ENCODE measurements around the gene ARHGEF28. TPM values are rescaled to one million over a fixed set of nuclear protein-coding genes. Genes with fewer than 3 reads are reported as not detected.

The ARHGEF28 gene
- total RNA-seq, 4 donors from 2014 or later, result 12.7 to 31.2 (median 19.2) TPM

- DNase-seq (ENCODE audit: extremely low spot score), result no peak
- 69% methylated on average over 4 of the region's 4 CpGs for WGBS
- no peak overlapping the region for H3K27ac ChIP-seq (replicated peaks in 1 of 4)
- no peak overlapping the region for H3K4me3 ChIP-seq
- H3K4me1 ChIP-seq, result no peaks in the 10 kb centered on the region
- TF ChIP-seq POLR2A (IDR thresholded peaks at IDR 0.05; ENCODE audit: low read depth) (no peak), POLR2AphosphoS5 (IDR thresholded peaks at IDR 0.05) (no peak), EP300 (IDR thresholded peaks at IDR 0.05) (no peak), CTCF (IDR thresholded peaks at IDR 0.05) (no peak)
- no peaks in the 10 kb centered on the region for H3K36me3 ChIP-seq
- intact Hi-C loops (cut with DNase I), result loop anchor here (10.0 kb wide), 1 partner anchor 135 kb away; no protein-coding TSS in a partner anchor
- H3K9me3 ChIP-seq, result no peaks in the 10 kb centered on the region
- H3K27me3 ChIP-seq, result no peaks in the 10 kb centered on the region
Measured at GRCh38 chr5:73619606-73620333, 6.2 kb upstream of the ARHGEF28 start.

- no peak for DNase-seq (ENCODE audit: extremely low spot score)
- TF ChIP-seq EP300 (IDR thresholded peaks at IDR 0.05), result no peak
- TF ChIP-seq CTCF (IDR thresholded peaks at IDR 0.05), result no peak
- no peaks in the 10 kb centered on the region for H3K36me3 ChIP-seq
Measured at GRCh38 chr5:73620334-73620687, 5.7 kb upstream of the ARHGEF28 start.

GRCh38 chr5:73623060-73623459, 2.9 kb upstream of the ARHGEF28 start:
- no peak overlapping the region for H3K4me3 ChIP-seq
- no peaks in the 10 kb centered on the region for H3K27me3 ChIP-seq
- 99% methylated on average over 2 of the region's 2 CpGs for WGBS
- H3K36me3 ChIP-seq, result no peaks in the 10 kb centered on the region
- TF ChIP-seq EP300 (IDR thresholded peaks at IDR 0.05) (no peak), POLR2AphosphoS5 (IDR thresholded peaks at IDR 0.05) (no peak), POLR2A (IDR thresholded peaks at IDR 0.05; ENCODE audit: low read depth) (no peak), CTCF (IDR thresholded peaks at IDR 0.05) (no peak)
- H3K4me1 ChIP-seq, result peaks cover 7 to 27% (median 25%) of the 10 kb centered on the region in 4 donors
- no peaks in the 10 kb centered on the region for H3K9me3 ChIP-seq
- DNase-seq (ENCODE audit: extremely low spot score), result no peak
- no peak overlapping the region for H3K27ac ChIP-seq (replicated peaks in 1 of 4)
- intact Hi-C loops (cut with DNase I), result loop anchor here (10.0 kb wide), 1 partner anchor 132 kb away; no protein-coding TSS in a partner anchor

More at GRCh38 chr5:73620334-73620687, 5.7 kb upstream of the ARHGEF28 start:
- H3K9me3 ChIP-seq, result no peaks in the 10 kb centered on the region
- H3K4me3 ChIP-seq, result no peak overlapping the region
- no peaks in the 10 kb centered on the region for H3K27me3 ChIP-seq
- WGBS, result 82% methylated on average over 1 of the region's 1 CpG
- no peak overlapping the region for H3K27ac ChIP-seq (replicated peaks in 1 of 4)
- intact Hi-C loops (cut with DNase I), result loop anchor here (10.0 kb wide), 1 partner anchor 134 kb away; no protein-coding TSS in a partner anchor
- H3K4me1 ChIP-seq, result peaks cover 4 to 5% (median 5%) of the 10 kb centered on the region in 4 donors

- 91% methylated on average over 2 of the region's 2 CpGs for WGBS
- Histone ChIP-seq H3K27ac (replicated peaks in 1 of 4) (no peak overlapping the region), H3K4me1 (peaks cover 7 to 27% (median 25%) of the 10 kb centered on the region in 4 donors), H3K36me3 (no peaks in the 10 kb centered on the region), H3K27me3 (no peaks in the 10 kb centered on the region), H3K9me3 (no peaks in the 10 kb centered on the region), H3K4me3 (no peak overlapping the region)
- intact Hi-C loops (cut with DNase I), result loop anchor here (10.0 kb wide), 1 partner anchor 131 kb away; no protein-coding TSS in a partner anchor
- TF ChIP-seq POLR2AphosphoS5 (IDR thresholded peaks at IDR 0.05) (no peak), CTCF (IDR thresholded peaks at IDR 0.05) (no peak), EP300 (IDR thresholded peaks at IDR 0.05) (no peak), POLR2A (IDR thresholded peaks at IDR 0.05; ENCODE audit: low read depth) (no peak)
- DNase-seq (ENCODE audit: extremely low spot score), result no peak
Measured at GRCh38 chr5:73623901-73624404, 2.0 kb upstream of the ARHGEF28 start.
